ENCODE data around the gene ARGLU1.

The ARGLU1 gene

GRCh38 chr13:106567474-106568298 lies at the start of gene ARGLU1:
Gene ARGLU1, minus strand, starts transcription at chr13:106568137. Its CDS starts 218 bp downstream, at chr13:106567919.
- peak; percentile 86 for DNase-seq
- no peak for TF ChIP-seq CTCF (IDR thresholded peaks at IDR 0.05; ENCODE audit: low read depth, low read length, missing control alignments)
- H3K36me3 ChIP-seq (replicated peaks) = peaks cover 5% of the 10 kb centered on the region
- in situ Hi-C loops (cut with HindIII; ENCODE audit: low pct_ligation_motif_present, low sequenced_read_pairs) = no loop called here
- no peaks in the 10 kb centered on the region for H3K27me3 ChIP-seq (replicated peaks)
- H3K27ac ChIP-seq = peak within 1 kb of the TSS; percentile 98
- peak within 1 kb of the TSS; percentile 88 for H3K4me3 ChIP-seq (ENCODE audit: low read depth, low read length)

- no peaks in the 10 kb centered on the region for H3K36me3 ChIP-seq (replicated peaks)
- no peaks in the 10 kb centered on the region for H3K27me3 ChIP-seq (replicated peaks)
- no peak for TF ChIP-seq CTCF (IDR thresholded peaks at IDR 0.05; ENCODE audit: low read depth, low read length, missing control alignments)
- in situ Hi-C loops (cut with HindIII; ENCODE audit: low pct_ligation_motif_present, low sequenced_read_pairs) = no loop called here
- no peak overlapping the region for H3K27ac ChIP-seq
- DNase-seq = peak; percentile 62
- no peak overlapping the region for H3K4me3 ChIP-seq (ENCODE audit: low read depth, low read length)
Measured at GRCh38 chr13:106617561-106617960, 49.6 kb upstream of the ARGLU1 start.

- TF ChIP-seq CTCF (IDR thresholded peaks at IDR 0.05; ENCODE audit: low read depth, low read length, missing control alignments) = no peak
- in situ Hi-C loops (cut with HindIII; ENCODE audit: low pct_ligation_motif_present, low sequenced_read_pairs) = no loop called here
- H3K27me3 ChIP-seq (replicated peaks) = no peaks in the 10 kb centered on the region
- DNase-seq = no peak
- no peaks in the 10 kb centered on the region for H3K36me3 ChIP-seq (replicated peaks)
- no peak overlapping the region for H3K27ac ChIP-seq
- no peak overlapping the region for H3K4me3 ChIP-seq (ENCODE audit: low read depth, low read length)
Measured at GRCh38 chr13:106616729-106617128, 48.8 kb upstream of the ARGLU1 start.

GRCh38 chr13:106614874-106615273 lies 46.9 kb upstream of the ARGLU1 start:
- Histone ChIP-seq H3K4me3 (ENCODE audit: low read depth, low read length) (no peak overlapping the region), H3K36me3 (replicated peaks) (no peaks in the 10 kb centered on the region), H3K27ac (no peak overlapping the region), H3K27me3 (replicated peaks) (no peaks in the 10 kb centered on the region)
- DNase-seq = no peak
- no peak for TF ChIP-seq CTCF (IDR thresholded peaks at IDR 0.05; ENCODE audit: low read depth, low read length, missing control alignments)
- in situ Hi-C loops (cut with HindIII; ENCODE audit: low pct_ligation_motif_present, low sequenced_read_pairs) = no loop called here

- Histone ChIP-seq H3K4me3 (ENCODE audit: low read depth, low read length) (no peak overlapping the region), H3K27ac (no peak overlapping the region), H3K36me3 (replicated peaks) (no peaks in the 10 kb centered on the region), H3K27me3 (replicated peaks) (no peaks in the 10 kb centered on the region)
- in situ Hi-C loops (cut with HindIII; ENCODE audit: low pct_ligation_motif_present, low sequenced_read_pairs) = no loop called here
- DNase-seq = peak; percentile 43
- TF ChIP-seq CTCF (IDR thresholded peaks at IDR 0.05; ENCODE audit: low read depth, low read length, missing control alignments) = no peak
Measured at GRCh38 chr13:106612688-106613087, 44.8 kb upstream of the ARGLU1 start.
